Endodermal cell (in vitro differentiated cells): ENCODE results near the gene COL5A2. TPM values are rescaled to one million over a fixed set of nuclear protein-coding genes. Genes with fewer than 3 reads are reported as not detected.

Experiments used
- DNase-seq: peaks from one replicate; pipeline ENCODE4 v3.0.0-alpha.2; 2017
- H3K27ac ChIP-seq: 2 replicates; pipeline ENCODE4 v1.5.1; 2013; ENCODE audit warnings: mild to moderate bottlenecking, low read depth, low read length, moderate library complexity
- H3K27me3 ChIP-seq: 2 replicates; pipeline ENCODE4 v1.6.1; 2013; ENCODE audit warnings: mild to moderate bottlenecking, low read length, moderate library complexity; ENCODE audit not compliant: insufficient read depth, control insufficient read depth, poor library complexity, severe bottlenecking
- H3K36me3 ChIP-seq: 2 replicates; pipeline ENCODE4 v1.7.0; 2013; ENCODE audit warnings: mild to moderate bottlenecking, low read length, moderate library complexity; ENCODE audit not compliant: control insufficient read depth, insufficient read depth
- H3K4me1 ChIP-seq: one replicate; pipeline ENCODE4 v1.7.0; 2013; ENCODE audit warnings: low read length; ENCODE audit not compliant: control insufficient read depth, insufficient read depth
- H3K4me3 ChIP-seq: 2 replicates; pipeline ENCODE4 v1.5.1; 2013; ENCODE audit warnings: mild to moderate bottlenecking, low read length, moderate library complexity
- H3K9ac ChIP-seq: 2 replicates; pipeline ENCODE4 v1.6.1; 2013; ENCODE audit warnings: mild to moderate bottlenecking, low read length, moderate library complexity; ENCODE audit not compliant: poor library complexity, severe bottlenecking; ENCODE audit errors: extremely low read depth
- H3K9me3 ChIP-seq: 2 replicates; pipeline ENCODE4 v1.6.1; 2013; ENCODE audit warnings: mild to moderate bottlenecking, low read length, moderate library complexity; ENCODE audit not compliant: control insufficient read depth
- H3K27ac Mint-ChIP-seq: 2 replicates; pipeline ENCODE4 v1.8.0; 2020; ENCODE audit warnings: mixed read lengths
- H3K27me3 Mint-ChIP-seq: 2 replicates; pipeline ENCODE4 v1.8.0; 2021; ENCODE audit warnings: mild to moderate bottlenecking, mixed read lengths; ENCODE audit not compliant: insufficient read depth
- H3K36me3 Mint-ChIP-seq: 2 replicates; pipeline ENCODE4 v1.8.0; 2020; ENCODE audit warnings: low read depth, mixed read lengths
- H3K4me1 Mint-ChIP-seq: 2 replicates; pipeline ENCODE4 v1.8.0; 2020; ENCODE audit warnings: mixed read lengths
- H3K4me3 Mint-ChIP-seq: 2 replicates; pipeline ENCODE4 v1.8.0; 2020; ENCODE audit warnings: mild to moderate bottlenecking, moderate library complexity, mixed read lengths
- H3K9me3 Mint-ChIP-seq: 2 replicates; pipeline ENCODE4 v1.8.0; 2020; ENCODE audit warnings: mild to moderate bottlenecking, mixed read lengths
- WGBS, 2 experiments: methylation state at CpG; one replicate each; pipeline versions ENCODE4 v1.1.5 to v1.1.7; 2013; ENCODE audit warnings: missing lambda C conversion rate in 2 of 2, mixed read lengths in 1 of 2; ENCODE audit not compliant: insufficient coverage in 1 of 2, insufficient read length in 1 of 2; 5-methylcytosine and 5-hydroxymethylcytosine counted together
- total RNA-seq, 2 donors: library from RNA; stranded (reverse); fragmentation: NEBNext Ultra II Directional in 1 of 2; extraction: Animal tissue kit (Norgen Biotek cat#: 25700) in 1 of 2; gene quantifications; 2 replicates in 1 of 2; 3 replicates in 1 of 2; pipeline ENCODE4 v1.2.1, GENCODE V29; 2021
- TF ChIP-seq, protein P1 (sequence below): fragments of 200-600 bp; sonication (generic); conservative IDR thresholded peaks from 2 replicates; pipeline ENCODE4 v1.5.0; 2021; ENCODE audit warnings: antibody characterized with exemption, mild to moderate bottlenecking

Gene COL5A2
- total RNA-seq, 2 donors from 2014 or later: 117 to 153 TPM

DNA sequence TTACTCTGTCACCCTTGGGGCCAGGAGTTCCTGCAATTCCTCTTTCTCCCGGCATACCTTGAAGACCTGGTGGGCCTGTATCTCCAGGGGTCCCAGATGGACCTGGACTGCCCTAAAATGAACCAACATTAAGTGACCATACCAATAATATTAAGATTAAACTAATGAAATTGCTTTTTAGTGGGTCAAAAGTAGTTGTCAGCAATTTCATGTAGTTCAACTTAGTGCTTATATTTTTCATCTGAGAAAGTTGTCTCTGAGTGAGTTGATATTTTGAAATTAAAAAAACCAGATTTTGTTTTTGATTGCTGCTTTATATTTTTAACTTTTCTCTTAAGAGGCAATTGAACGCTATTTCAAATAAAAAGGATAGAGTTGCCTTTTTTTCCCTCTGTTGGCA is 122.2 kb downstream of the COL5A2 start:
- Histone ChIP-seq H3K27ac (no peak overlapping the region), H3K27me3 (no peaks in the 10 kb centered on the region), H3K9ac (no peak overlapping the region), H3K4me3 (no peak overlapping the region), H3K36me3 (peaks cover 81% of the 10 kb centered on the region), H3K4me1 (no peaks in the 10 kb centered on the region), H3K9me3 (no peaks in the 10 kb centered on the region)
- no peaks in the 10 kb centered on the region for H3K9me3 Mint-ChIP-seq
- H3K36me3 Mint-ChIP-seq: peaks cover 19% of the 10 kb centered on the region
- TF ChIP-seq, protein P1, sequence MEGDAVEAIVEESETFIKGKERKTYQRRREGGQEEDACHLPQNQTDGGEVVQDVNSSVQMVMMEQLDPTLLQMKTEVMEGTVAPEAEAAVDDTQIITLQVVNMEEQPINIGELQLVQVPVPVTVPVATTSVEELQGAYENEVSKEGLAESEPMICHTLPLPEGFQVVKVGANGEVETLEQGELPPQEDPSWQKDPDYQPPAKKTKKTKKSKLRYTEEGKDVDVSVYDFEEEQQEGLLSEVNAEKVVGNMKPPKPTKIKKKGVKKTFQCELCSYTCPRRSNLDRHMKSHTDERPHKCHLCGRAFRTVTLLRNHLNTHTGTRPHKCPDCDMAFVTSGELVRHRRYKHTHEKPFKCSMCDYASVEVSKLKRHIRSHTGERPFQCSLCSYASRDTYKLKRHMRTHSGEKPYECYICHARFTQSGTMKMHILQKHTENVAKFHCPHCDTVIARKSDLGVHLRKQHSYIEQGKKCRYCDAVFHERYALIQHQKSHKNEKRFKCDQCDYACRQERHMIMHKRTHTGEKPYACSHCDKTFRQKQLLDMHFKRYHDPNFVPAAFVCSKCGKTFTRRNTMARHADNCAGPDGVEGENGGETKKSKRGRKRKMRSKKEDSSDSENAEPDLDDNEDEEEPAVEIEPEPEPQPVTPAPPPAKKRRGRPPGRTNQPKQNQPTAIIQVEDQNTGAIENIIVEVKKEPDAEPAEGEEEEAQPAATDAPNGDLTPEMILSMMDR: no peak
- no peaks in the 10 kb centered on the region for H3K4me1 Mint-ChIP-seq
- no peaks in the 10 kb centered on the region for H3K27me3 Mint-ChIP-seq
- WGBS, 2 experiments: 94% methylated on average over 1 of the region's 2 CpGs; no CpG with 5 or more reads in 1 of the 2 experiments
- no peak overlapping the region for H3K4me3 Mint-ChIP-seq
- DNase-seq: no peak
- no peak overlapping the region for H3K27ac Mint-ChIP-seq

DNA sequence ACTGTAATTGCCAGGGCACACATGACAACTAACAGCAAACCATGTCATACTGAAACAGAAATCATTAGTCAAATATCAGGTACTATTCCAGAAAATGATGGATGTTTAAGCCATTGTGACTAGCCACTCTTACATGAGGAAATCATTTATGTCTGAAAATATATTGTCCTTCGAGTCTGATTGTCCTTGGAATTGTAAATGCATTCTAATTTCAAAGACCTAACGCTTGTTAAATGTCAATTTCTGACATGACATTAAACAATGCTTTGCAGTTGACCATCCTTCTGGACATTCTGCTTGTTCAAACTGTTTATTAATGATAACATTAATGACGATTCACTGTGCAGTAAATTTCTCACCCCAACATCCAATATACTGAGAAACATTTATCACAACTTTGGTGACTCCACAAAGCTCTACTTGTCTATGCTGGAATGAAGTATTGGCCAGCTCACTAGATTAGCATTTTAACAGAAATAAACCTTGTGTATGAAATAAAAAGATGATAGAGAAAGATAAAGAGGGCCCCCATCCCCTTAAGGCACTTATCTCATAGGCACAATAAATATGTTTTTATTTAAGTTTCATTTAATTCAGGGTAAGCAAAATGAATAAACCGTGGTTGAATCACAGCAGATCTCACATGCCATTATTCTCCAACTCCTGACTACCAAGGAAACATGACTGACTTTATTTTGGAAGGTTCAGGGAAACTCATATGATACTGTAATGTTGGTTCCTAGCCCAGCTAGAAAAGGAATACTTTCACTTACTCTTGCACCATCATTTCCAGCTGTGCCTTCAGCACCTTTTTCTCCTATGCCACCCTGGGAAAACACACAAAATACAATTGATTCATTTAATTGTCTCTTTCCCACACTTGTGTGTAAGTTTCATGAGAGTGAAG is 123.1 kb downstream of the COL5A2 start:
- Mint-ChIP-seq H3K9me3 (no peaks in the 10 kb centered on the region), H3K27me3 (no peaks in the 10 kb centered on the region), H3K4me3 (no peak overlapping the region), H3K36me3 (peaks cover 20% of the 10 kb centered on the region), H3K27ac (no peak overlapping the region), H3K4me1 (no peaks in the 10 kb centered on the region)
- Histone ChIP-seq H3K27ac (no peak overlapping the region), H3K9me3 (no peaks in the 10 kb centered on the region), H3K4me1 (no peaks in the 10 kb centered on the region), H3K4me3 (no peak overlapping the region), H3K9ac (no peak overlapping the region), H3K27me3 (no peaks in the 10 kb centered on the region), H3K36me3 (peaks cover 87% of the 10 kb centered on the region)
- no peak for DNase-seq
- 96 to 100% methylated on average over 2 to 4 of the region's 4 CpGs for WGBS, 2 experiments
- TF ChIP-seq, protein P1: no peak

DNA sequence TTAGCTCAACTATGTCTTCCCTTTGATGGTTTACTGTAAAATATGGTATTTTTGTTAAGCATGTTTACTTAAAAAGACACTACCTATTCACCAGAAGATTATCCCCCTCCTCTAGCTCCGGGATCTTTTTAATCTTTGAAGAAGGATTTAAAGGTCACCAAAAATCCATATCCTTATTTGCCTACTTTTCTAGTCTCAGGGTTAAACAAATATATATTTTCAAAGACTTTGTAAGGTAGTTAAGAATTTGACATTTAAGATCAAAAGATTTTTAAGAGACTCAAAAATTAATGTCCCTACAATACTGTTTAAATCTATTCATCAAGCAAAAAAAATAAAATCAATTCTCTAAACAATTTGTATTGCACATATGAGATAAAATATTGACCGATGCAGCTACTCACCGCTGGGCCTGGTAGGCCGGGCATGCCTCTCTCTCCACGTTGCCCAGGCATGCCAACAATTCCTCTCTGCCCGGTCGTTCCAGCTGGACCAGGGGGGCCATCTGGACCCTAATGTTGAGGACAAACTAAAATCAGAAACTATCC is 129.3 kb downstream of the COL5A2 start:
- Mint-ChIP-seq H3K36me3 (peaks cover 34% of the 10 kb centered on the region), H3K27me3 (no peaks in the 10 kb centered on the region), H3K4me3 (no peak overlapping the region), H3K27ac (peak overlapping the region; percentile 76), H3K9me3 (no peaks in the 10 kb centered on the region), H3K4me1 (no peaks in the 10 kb centered on the region)
- DNase-seq: no peak
- H3K27me3 ChIP-seq: no peaks in the 10 kb centered on the region
- no peak overlapping the region for H3K27ac ChIP-seq
- 95 to 98% methylated on average over 6 of the region's 7 CpGs for WGBS, 2 experiments
- peaks cover 84% of the 10 kb centered on the region for H3K36me3 ChIP-seq
- H3K9ac ChIP-seq: no peak overlapping the region
- H3K9me3 ChIP-seq: no peaks in the 10 kb centered on the region
- H3K4me1 ChIP-seq: no peaks in the 10 kb centered on the region
- H3K4me3 ChIP-seq: no peak overlapping the region
- TF ChIP-seq, protein P1: no peak
